SU-DHL-6 (cell line): ENCODE data around the gene SERPINA1.

Source experiments
- CTCF ChIP-seq: fragments of 200-600 bp; sonication (generic); IDR thresholded peaks from one replicate; pipeline ENCODE4 v1.5.1; 2017; ENCODE audit warnings: antibody characterized with exemption, mild to moderate bottlenecking, low read length, moderate library complexity; ENCODE audit not compliant: insufficient read depth, poor library complexity, severe bottlenecking
- EZH2phosphoT487 ChIP-seq: fragments of 200-600 bp; sonication (generic), shearing (Covaris generic); conservative IDR thresholded peaks from 2 replicates; pipeline ENCODE4 v1.6.1; 2018; ENCODE audit warnings: mild to moderate bottlenecking, antibody characterized with exemption, low read length, moderate library complexity, mixed read lengths

GRCh38 chr14:94388384-94389103 is at the start of gene SERPINA1:
- no peak for TF ChIP-seq CTCF
- TF ChIP-seq EZH2phosphoT487 = no peak
